Activated CD4-positive, CD25-positive, alpha-beta regulatory T cell treated with anti-CD3 and anti-CD28 coated beads, Interleukin-2, amount 50 U/mL, for 16 hours (primary cell): ENCODE results near the gene ATP5ME.
"Not testable (repeated sequence)": the region's sequence is repeated elsewhere in the genome, so short reads cannot be mapped to it uniquely, and the experiment has no call there.

Source experiments
- DNase-seq: peaks from one replicate; pipeline ENCODE4 v3.0.0-alpha.2; 2020; ENCODE audit warnings: low read depth, low spot score

The ATP5ME gene

DNA sequence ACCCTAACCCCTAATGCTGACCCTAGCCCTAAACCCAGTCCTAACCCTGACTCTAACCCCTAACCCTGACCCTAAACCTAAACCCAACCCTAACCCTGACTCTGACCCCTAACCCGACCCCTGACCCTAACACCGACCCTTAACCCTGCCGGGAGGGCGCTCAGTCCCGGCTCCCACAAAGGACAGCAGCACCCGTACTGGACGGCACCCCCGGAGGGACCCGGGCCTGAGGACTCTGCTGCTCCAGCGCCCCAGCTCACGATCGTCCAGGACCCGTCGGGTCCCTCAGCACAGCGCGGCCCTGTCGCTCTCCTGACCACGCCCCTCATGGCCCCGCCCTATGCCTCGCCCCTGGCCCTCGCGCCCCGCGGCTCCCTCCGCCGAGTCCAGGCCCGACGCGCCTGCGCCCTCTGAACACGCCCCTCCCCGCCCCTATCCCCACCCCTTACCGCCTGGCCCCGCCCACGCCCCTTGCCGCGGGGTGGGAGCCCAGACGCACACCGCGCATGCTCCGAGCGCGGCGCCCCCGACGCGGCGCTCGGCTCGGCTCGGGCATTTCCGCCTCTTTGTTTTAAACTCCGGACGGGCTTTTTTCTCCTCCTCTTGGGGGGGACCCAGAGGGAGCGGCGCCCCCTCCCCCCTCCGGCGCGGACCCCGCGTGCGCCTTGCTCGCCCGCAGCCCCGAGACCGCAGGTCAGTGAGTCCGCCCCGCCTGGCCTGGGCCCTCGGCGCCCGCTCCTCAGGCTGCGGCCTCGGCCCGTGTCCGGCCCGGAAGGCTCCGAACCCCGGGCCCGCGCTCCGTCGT lies 31.4 kb upstream of the ATP5ME start, which contains the start of gene PCGF3:
Gene PCGF3 (plus strand): TSS at position 555 of the 805 bp plus-strand sequence. CDS start 27,849 bp downstream, outside the sequence.
- peak; percentile 91 for DNase-seq

DNA sequence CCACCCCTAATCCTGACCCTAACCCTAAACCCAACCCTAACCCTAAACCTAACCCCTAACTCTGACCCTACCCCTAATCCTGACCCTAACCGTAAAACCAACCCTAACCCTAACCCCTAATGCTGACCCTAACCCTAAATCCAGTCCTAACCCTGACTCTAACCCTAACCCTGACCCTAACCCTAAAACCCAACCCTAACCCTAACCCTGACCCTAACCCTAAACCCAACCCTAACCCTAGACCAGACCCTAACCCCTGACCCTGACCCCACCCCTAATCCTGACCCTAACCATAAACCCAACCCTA lies 30.8 kb upstream of the ATP5ME start:
- DNase-seq, result no peak

- no peak for DNase-seq
Observed at GRCh38 chr4:704198-704891, 30.3 kb upstream of the ATP5ME start.

- DNase-seq, result no peak
Observed at GRCh38 chr4:703336-704197, 29.5 kb upstream of the ATP5ME start.

DNA sequence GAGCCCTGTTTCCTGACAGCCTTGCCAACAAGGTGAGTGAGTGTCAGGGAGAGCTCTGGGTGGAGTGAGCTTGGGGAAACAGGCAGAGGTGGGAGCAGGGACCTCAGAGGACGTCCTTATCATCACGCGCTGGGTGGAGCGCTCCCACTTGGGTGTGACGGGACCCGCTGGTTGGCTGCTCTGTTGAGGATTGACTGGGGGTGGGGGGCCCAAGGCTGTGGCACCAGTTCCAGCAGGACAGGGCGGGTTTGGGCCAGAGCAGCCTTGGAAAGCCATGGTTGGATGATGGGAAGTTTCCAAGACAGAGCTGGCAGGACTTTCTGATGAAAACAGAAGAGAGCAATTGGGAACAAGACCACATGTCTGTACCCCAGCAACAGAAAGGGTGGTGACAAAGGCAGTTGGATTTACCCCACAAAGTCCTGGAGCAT lies 28.6 kb upstream of the ATP5ME start:
- no peak for DNase-seq

DNA sequence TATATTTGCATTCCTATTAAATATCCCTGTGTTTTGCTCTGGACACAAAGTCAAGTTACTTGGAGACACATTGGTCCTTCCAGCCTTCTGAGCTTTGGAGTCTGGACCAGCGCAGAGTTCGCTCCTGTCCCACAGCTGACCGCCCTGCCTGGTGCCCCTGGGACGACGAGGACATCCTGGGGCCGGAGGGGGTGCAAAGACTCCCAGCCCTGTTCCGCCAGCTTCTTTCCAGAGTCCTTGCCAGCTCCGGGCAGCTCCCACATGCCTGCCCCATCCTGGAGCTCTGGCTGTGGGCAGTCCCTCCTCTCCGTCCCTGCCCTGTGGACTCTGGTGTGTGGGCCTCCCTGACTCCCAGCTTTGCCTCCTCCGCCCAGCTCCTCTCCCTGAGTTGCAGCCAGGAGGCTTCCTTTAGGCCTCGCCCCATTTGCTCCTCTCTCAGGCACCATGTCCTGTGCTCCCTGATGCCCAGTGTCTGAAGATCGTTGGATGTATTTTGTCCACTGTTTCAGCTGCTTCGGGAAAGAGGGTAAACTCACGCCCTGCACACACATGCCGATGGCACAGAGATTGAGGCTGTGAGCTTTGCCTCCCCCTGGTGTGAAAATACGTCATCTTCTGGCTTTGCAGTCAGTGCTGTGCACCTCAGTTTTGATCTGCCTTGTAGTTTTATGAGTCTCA lies 26.6 kb upstream of the ATP5ME start:
- no peak for DNase-seq

- DNase-seq, result no peak
Observed at GRCh38 chr4:699816-700580, 25.9 kb upstream of the ATP5ME start.

- DNase-seq, result not testable (repeated sequence)
Observed at GRCh38 chr4:694341-694940, 20.4 kb upstream of the ATP5ME start.

GRCh38 chr4:692771-693554 lies 18.9 kb upstream of the ATP5ME start:
- no peak for DNase-seq

GRCh38 chr4:689723-690122 lies 15.6 kb upstream of the ATP5ME start:
- no peak for DNase-seq

DNA sequence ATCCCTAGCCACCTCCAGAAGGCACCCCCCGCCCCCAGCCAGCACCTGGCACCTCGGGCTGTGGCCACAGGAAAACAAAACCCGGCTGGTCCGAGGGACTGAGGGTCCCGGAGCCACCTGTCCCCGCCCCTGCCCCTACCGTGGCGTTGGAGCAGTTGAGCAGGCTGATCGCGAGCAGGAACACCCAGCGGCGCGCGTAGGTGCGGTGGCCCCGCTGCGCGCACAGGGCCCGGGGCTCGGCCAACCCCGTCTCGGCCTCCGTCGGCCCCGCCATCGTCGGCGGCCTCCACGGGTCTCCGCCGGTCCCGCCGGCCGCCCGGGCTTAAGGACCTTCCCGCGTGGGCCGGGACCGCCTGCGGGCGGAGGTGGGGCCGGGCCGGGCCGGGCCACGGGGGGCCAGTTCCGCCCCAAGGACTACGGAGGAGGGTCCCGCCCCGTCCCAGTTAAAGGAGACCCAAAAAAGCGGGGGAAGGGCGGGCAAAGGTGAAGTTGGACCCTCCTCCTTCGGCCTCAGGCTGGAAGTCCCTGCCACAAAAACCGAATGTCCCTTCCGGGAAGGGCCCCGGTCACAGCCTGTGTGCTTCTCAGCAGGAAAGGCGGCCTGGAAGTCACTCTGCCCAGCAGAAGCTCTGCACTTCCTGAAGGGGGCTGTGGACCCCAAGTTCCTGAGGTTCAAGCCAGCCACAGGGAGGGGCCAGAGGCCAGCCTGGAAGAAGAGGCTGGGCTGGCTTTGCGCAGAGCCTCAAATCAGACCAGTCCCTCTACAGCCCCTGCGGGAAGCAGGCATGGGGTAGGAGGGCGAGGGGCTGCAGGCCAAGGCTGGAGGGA lies 15.0 kb upstream of the ATP5ME start, which contains the start of gene SLC49A3:
Gene SLC49A3 (minus strand): TSS at position 298 of the 828 bp plus-strand sequence. CDS start 24 bp downstream, at position 274.
- no peak for DNase-seq

- DNase-seq, result no peak
Observed at GRCh38 chr4:687971-688853, 14.1 kb upstream of the ATP5ME start.

- DNase-seq, result no peak
Observed at GRCh38 chr4:687048-687970, 13.2 kb upstream of the ATP5ME start.

- DNase-seq, result no peak
Observed at GRCh38 chr4:686413-687040, 12.5 kb upstream of the ATP5ME start.

GRCh38 chr4:685679-686412 lies 11.8 kb upstream of the ATP5ME start:
- no peak for DNase-seq
